SK-N-MC (cell line): ENCODE data around the gene HDAC7.

Experiments
- EZH2 ChIP-seq: fragments of 200-600 bp; sonication (generic); IDR thresholded peaks from one replicate; pipeline ENCODE4 v1.6.1; 2017; ENCODE audit warnings: antibody characterized with exemption
- FOXP2 ChIP-seq: optimal IDR thresholded peaks from 2 replicates; pipeline ENCODE3; 2011; ENCODE audit warnings: mild to moderate bottlenecking, moderate library complexity; ENCODE audit not compliant: insufficient read depth; ENCODE audit errors: extremely low read length, control extremely low read depth

DNA sequence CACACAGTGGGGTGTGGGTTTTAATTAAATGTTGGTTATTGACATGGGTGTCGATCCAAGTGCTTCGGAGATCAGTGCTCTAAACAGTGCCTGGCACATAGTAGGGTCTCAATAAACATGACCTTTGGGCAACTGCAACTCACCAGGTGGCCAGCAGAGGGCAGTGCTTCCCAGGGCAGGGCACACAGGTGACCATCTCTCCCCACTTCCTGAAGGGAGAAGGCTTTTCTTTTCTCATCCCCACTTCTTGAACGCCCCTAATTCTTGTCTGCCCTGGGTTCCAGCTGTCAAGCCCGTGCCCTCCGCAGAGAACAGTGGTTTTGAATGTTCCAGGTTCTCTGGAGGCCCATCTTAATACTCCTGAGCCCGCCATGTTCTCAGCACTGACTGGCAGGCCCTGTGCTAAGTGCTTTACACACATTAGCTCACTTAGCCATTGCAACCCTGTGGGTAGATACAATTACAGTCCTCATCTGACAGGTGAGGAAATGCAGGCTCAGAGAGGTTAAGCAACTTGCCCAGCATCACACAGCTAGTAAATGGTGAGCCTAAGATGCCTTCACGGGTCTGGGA lies 77.4 kb downstream of the HDAC7 start:
- TF ChIP-seq EZH2 (no peak), FOXP2 (no peak)
